Activated T-helper 1 cell treated with anti-CD3 and anti-CD28 coated beads, Interleukin-2, amount 50 U/mL, for 16 hours (primary cell): ENCODE measurements around the gene GRIA1.

ENCODE experiments used
- DNase-seq, 2 donors: peaks; one replicate each; pipeline ENCODE4 v3.0.0-alpha.2; 2020; ENCODE audit warnings: low read depth in 1 of 2, low spot score in 1 of 2

GRIA1 gene

GRCh38 chr5:153544706-153545105, 54.2 kb downstream of the GRIA1 start:
- DNase-seq: no peak

DNA sequence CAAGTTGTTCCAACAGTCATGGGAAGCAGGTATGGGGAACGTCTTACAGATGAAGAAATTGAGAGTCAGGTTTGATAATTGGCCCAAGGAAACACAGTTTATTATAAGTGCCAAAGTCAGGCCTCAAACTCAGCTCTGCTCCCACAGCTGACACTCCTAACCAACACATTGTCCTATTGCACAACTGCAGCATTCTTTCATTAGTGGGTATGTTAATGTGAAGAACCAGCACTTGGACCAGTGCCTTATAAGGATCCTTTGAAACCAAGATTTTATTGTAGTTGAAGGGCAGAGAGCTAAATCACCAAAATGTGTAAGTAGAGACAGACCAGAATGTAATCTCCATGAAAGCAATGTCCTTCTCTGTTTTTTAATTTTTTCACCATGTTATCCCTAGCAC, 56.1 kb downstream of the GRIA1 start:
- DNase-seq: no peak

GRCh38 chr5:153551537-153552079, 61.1 kb downstream of the GRIA1 start:
- no peak for DNase-seq

DNA sequence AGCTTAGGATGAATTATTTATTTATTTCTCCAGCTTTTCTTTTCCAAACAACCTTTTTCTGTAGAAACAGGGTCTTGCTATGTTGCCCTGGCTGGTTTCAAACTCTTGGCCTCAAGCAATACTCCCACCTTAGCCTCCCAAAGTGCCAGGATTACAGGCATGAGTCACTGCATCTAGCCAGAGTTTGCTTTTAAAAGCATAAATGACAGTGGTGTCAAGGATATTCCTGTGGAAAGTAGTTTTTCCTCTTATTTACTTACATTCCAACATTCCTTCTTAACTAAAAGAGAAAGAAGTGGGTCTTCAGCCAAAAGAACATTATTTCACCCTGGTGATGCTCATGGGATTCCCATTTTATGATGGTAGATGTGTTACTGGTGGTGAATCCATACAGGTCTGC, 62.4 kb downstream of the GRIA1 start:
- no peak for DNase-seq

DNA sequence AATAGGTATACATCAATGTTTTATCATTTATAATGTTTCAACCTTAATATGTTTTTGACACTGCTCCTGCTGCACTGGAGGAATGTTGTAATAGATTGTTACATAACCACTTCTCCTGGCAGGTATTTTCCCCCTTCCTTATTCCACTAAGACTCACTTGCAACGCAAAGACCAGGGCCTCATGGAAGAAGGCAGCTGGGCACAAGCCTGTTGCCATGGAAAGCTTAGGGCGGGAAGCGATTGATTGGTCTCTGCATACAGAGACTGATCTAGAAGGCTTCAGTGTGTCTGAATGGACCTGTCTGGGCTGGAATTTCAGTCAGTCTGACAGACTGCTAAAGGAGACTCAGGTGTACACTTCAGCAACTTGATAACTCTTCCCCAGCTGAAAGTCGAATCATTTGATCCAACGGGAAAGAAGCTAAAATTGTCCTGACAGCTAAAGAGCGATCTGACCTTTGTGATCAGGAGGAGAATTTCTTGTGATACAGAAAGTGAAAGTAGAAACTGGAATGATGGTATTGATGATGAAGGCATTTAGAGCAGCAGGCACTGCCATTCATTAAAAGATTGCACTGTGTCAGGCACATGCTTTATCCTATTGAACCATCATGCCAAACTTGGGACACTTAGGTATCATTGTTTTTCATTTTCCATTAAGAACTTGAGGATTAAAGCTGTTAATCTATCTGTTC, 65.1 kb downstream of the GRIA1 start:
- no peak for DNase-seq

DNA sequence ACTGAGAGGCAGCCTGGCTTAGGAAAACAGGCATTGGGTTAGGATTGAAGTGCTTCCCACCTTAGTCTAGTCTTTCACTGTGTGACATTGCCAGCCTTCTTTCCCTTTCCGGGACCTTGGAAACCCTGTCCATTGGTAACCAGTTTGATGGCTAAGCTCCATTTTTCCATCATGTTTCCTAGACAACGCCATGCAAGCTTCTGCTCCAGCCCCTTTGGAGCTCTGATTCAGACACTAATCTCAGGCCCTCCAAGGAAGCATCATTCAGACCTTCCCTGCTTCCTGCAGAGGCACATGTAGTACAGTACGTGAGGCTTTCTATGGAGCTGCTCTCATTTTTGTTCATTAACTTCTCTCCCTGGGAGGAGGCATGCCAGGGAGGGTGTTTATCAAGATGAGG, 68.5 kb downstream of the GRIA1 start:
- no peak for DNase-seq

GRCh38 chr5:153559926-153560325, 69.5 kb downstream of the GRIA1 start:
- no peak for DNase-seq

DNA sequence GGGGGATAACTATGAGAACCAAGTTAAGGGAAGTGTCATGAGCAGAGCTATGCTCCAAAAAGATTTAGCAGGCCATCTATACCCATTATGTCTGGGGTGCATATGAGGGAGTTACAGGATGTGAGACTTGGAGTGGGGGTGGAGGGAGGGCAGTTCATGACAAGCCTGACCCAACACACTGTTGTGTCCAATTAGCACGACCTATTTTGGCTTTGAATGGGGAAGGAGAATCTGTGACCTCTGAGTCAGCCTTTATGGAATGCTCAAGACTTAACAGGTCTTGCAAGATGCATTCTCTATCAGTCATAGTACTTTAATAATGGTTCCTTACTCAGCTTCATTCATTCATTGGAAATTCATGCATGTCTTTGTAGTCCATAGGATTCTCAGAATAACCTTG, 71.7 kb downstream of the GRIA1 start:
- DNase-seq: no peak

GRCh38 chr5:153565822-153566221, 75.4 kb downstream of the GRIA1 start:
- no peak for DNase-seq

GRCh38 chr5:153569036-153569435, 78.6 kb downstream of the GRIA1 start:
- DNase-seq: no peak

GRCh38 chr5:153571162-153571561, 80.7 kb downstream of the GRIA1 start:
- DNase-seq: no peak

- no peak for DNase-seq
Observed at GRCh38 chr5:153572411-153573145, 82.1 kb downstream of the GRIA1 start.

GRCh38 chr5:153573326-153574033, 83.0 kb downstream of the GRIA1 start:
- DNase-seq: no peak

DNA sequence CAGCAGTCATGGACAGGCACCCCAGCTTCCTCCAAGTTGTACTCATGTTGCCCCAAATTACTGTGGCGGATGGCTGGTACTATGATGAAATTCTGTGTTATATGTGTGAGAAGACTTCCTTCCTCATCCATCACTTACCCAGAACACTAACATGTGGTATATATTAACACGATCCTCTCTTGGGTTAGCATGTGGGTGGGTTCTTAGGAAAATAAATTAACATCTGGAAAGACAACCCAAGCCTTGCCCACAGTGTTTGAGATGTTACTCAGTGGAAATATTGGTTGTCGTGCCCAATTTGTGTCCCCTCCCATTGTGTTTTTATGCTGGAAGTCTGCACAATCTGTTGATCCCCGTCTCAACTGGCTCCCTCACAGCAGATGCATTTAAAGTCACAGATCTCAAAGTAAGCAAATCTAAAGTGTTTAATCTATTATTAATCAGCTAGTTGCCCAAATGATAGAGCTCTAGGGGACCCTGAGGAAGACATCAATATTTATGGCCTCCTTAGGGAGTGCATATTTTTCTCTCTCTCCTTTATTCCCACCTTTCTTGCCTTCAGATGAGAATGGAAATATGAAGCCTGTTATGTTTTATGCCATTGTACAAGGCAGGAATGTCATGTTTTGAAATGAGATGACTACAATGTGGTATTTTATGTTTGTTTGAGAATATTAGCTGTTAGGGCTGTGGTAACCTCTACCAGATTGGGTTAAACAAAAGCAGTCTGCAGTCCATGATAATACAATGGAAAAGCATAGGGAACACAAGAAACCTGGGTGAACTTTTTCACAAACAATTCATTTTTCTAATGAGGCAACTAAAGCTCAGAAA, 93.9 kb downstream of the GRIA1 start:
- DNase-seq: no peak

GRCh38 chr5:153584960-153585359, 94.5 kb downstream of the GRIA1 start:
- DNase-seq: no peak

- DNase-seq: no peak
Observed at GRCh38 chr5:153585622-153586277, 95.3 kb downstream of the GRIA1 start.

DNA sequence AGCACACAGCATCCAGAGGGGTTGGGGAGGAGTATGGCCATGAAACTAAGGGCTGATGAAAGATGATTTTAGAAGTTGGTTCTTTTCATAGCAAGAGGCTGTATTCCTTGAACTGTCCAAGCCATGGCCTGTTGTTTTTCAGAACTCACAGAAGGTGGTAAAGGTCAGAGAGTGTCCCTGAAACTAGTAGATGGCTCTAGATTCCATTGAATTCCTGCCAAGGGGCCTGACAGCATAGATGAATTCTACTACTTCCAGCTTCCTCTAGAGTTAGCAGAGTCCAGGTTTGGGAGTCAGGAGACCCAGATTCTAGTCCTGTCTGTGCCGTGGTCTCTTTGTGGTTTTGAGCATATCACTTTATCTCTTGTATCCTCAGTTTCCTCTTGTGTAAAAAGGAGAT, 101.6 kb downstream of the GRIA1 start:
- no peak for DNase-seq

GRCh38 chr5:153594785-153595184, 104.3 kb downstream of the GRIA1 start:
- DNase-seq: no peak

GRCh38 chr5:153598099-153598498, 107.6 kb downstream of the GRIA1 start:
- DNase-seq: no peak

- DNase-seq: no peak
Observed at GRCh38 chr5:153601377-153601776, 110.9 kb downstream of the GRIA1 start.

- DNase-seq: no peak
Observed at GRCh38 chr5:153605386-153605785, 114.9 kb downstream of the GRIA1 start.
